Stimulated activated naive CD8-positive, alpha-beta T cell treated with anti-CD3 and anti-CD28 coated beads, Interleukin-15, Interleukin-2, amounts not matched to agents 100 ng/mL and 50 ng/mL, for 24 hours (primary cell): ENCODE measurements around the gene NGEF.

Source experiments
- H3K27ac Mint-ChIP-seq: one replicate; pipeline ENCODE4 v1.8.0; 2021; ENCODE audit warnings: mild to moderate bottlenecking, mixed read lengths
- H3K27me3 Mint-ChIP-seq: one replicate; pipeline ENCODE4 v1.8.0; 2021; ENCODE audit warnings: mixed read lengths
- H3K36me3 Mint-ChIP-seq: one replicate; pipeline ENCODE4 v1.8.0; 2021; ENCODE audit warnings: low read depth, mixed read lengths
- H3K4me1 Mint-ChIP-seq: one replicate; pipeline ENCODE4 v1.8.0; 2021; ENCODE audit warnings: low read depth, mixed read lengths
- H3K4me3 Mint-ChIP-seq: one replicate; pipeline ENCODE4 v1.8.0; 2021; ENCODE audit warnings: mild to moderate bottlenecking, mixed read lengths
- H3K9me3 Mint-ChIP-seq: one replicate; pipeline ENCODE4 v1.8.0; 2021; ENCODE audit warnings: mixed read lengths

Gene NGEF

DNA sequence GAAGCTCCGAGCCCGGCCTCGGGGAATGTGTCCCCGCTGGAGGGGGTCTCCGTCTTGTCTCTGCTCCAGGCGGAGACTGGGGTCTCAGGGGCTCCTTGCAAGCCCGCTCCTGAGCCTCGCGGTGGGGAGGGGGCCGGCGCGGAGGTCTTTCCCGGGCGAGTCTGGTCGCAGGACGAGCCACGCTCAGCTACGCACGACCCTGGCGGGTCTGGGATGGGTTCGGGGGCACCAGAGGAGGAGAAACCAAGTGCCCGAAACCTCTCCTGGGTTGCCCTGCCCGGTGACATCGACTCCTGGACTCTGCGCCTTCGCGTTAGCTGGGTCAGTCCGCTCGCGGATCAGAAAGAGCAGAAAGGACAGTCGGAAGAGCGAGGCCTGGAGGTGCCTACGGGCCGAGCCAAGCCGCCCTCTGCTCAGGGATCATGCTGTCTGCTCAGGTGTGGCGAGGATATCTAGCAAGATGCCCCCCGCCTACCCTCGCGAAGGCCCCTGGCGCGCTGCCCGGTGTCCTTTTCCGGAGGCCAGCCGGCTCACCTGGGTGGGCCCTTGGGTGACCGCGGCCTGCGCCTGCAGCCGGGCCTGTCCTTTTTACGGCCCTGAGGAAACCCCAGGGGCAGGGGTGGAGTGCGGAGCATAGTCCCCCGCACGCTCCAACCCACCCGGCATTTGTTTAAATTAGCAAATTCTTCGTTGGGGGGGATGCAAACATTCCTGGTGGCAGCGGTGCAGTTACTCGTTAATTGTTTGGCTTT is 84.3 kb downstream of the NGEF start:
- Mint-ChIP-seq H3K4me1 (peaks cover 21% of the 10 kb centered on the region), H3K36me3 (peaks cover 4% of the 10 kb centered on the region), H3K9me3 (no peaks in the 10 kb centered on the region), H3K27ac (no peak overlapping the region), H3K27me3 (peaks cover 64% of the 10 kb centered on the region), H3K4me3 (peak overlapping the region; percentile 39)

DNA sequence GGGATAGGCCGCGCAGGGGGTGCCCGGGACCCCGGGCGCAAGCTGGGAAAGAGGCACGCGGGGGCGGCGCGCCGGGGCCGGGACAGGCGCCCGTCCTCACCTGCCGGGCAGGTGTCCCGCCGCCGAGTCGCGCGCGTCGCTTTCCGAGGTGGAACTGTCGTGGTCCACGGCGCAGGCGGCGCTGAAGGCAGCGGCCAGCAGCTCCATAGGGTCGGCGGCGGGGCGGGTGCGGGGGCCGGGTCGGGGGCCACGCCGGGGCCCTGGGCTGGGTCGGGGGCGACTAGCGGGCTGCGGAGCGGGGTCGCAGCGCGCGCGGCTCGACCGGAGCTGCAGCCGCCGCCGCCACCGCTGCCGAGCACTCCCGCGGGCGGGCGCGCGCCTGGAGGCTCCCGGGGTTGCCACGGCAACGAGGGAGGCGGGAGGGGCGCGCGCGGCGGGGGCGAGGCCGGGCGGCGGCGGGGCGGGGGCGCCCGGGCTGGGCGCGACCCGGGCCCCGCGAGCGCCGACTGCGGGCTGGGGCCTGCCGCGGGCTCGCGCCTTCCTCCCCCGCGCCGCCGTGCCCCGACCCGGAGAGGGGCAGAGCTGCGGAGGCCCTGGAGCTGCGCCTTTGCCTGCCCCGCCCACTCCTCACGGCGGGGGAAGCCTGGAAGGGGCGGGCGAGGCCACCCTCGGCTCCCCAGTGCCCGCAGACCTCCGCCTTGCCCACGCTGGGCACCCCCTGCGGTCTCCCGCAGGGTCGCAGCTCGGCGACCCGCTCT is 85.1 kb downstream of the NGEF start:
- H3K4me3 Mint-ChIP-seq = no peak overlapping the region
- no peaks in the 10 kb centered on the region for H3K9me3 Mint-ChIP-seq
- H3K27me3 Mint-ChIP-seq = peaks cover 59% of the 10 kb centered on the region
- peaks cover 21% of the 10 kb centered on the region for H3K4me1 Mint-ChIP-seq
- H3K27ac Mint-ChIP-seq = no peak overlapping the region
- H3K36me3 Mint-ChIP-seq = peaks cover 4% of the 10 kb centered on the region

DNA sequence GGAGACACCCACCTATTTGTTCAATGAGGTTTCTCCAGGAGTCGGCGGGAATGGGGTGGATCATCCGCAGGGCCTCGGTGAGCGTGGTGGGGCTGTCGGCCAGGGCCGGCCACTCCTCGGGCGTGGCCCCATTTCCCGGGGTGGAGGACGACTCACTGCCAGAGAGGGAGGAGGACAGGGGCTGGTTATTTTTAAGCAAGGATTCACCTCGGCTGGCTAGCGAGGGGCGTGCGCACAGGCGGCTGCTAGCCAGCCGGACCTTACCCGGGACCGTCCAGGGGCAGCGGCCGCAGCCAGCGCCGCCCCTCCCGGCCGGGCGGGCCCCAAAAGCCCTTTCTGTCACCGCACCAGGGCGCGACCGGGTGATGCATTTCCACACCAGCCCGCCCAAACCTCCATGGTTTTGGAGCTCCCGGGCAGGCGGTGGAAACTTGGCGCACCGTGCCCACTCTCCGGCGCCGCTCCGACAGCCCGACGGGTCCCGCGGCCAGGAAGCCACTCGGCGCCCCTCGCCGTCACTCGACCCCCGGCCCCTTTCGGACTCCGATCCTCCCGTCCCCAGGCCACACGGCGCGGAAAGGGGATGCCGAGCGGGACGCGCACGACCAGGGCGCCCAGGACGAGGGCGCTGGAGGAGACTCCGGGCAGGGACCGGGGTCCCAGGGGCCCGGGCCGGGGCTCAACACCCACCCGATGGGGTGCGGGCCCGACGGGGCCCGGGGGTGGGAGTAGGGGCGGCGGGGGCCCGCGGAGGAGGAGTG is 85.8 kb downstream of the NGEF start:
- no peaks in the 10 kb centered on the region for H3K9me3 Mint-ChIP-seq
- peaks cover 55% of the 10 kb centered on the region for H3K27me3 Mint-ChIP-seq
- H3K4me3 Mint-ChIP-seq = peak overlapping the region; percentile 58
- H3K36me3 Mint-ChIP-seq = peaks cover 4% of the 10 kb centered on the region
- no peak overlapping the region for H3K27ac Mint-ChIP-seq
- H3K4me1 Mint-ChIP-seq = peaks cover 21% of the 10 kb centered on the region

DNA sequence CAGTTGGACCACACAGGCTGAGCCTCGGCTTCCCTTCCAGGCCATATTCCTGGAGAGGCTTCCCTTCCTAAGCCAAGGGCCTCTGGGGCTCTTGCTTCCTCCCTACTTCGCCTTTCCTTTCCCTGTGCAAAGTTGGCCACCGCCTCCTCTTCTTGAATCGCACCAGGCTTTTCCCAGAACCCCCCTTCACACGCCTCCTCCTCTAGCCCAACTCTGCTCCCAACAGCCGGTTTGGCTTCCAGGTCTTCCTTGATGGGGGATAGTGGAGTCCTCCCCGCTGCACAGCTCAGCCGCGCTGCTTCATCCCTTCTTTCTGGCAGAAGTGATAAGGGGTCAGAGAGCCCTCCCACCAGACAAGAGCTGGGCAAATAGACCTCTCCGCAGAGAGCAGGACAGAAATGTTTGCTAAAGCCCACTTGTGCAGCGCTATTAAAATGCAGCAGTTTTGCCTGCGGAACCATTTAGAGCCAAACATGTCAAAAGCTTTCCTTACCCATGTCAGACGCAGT is 86.6 kb downstream of the NGEF start:
- H3K27me3 Mint-ChIP-seq = peaks cover 57% of the 10 kb centered on the region
- H3K4me3 Mint-ChIP-seq = peak overlapping the region; percentile 58
- H3K4me1 Mint-ChIP-seq = peaks cover 21% of the 10 kb centered on the region
- peaks cover 4% of the 10 kb centered on the region for H3K36me3 Mint-ChIP-seq
- no peak overlapping the region for H3K27ac Mint-ChIP-seq
- no peaks in the 10 kb centered on the region for H3K9me3 Mint-ChIP-seq

- H3K27me3 Mint-ChIP-seq = peaks cover 50% of the 10 kb centered on the region
- H3K27ac Mint-ChIP-seq = no peak overlapping the region
- H3K4me3 Mint-ChIP-seq = no peak overlapping the region
- peaks cover 21% of the 10 kb centered on the region for H3K4me1 Mint-ChIP-seq
- peaks cover 4% of the 10 kb centered on the region for H3K36me3 Mint-ChIP-seq
- H3K9me3 Mint-ChIP-seq = no peaks in the 10 kb centered on the region
Observed at GRCh38 chr2:232925821-232926156, 87.3 kb downstream of the NGEF start.

DNA sequence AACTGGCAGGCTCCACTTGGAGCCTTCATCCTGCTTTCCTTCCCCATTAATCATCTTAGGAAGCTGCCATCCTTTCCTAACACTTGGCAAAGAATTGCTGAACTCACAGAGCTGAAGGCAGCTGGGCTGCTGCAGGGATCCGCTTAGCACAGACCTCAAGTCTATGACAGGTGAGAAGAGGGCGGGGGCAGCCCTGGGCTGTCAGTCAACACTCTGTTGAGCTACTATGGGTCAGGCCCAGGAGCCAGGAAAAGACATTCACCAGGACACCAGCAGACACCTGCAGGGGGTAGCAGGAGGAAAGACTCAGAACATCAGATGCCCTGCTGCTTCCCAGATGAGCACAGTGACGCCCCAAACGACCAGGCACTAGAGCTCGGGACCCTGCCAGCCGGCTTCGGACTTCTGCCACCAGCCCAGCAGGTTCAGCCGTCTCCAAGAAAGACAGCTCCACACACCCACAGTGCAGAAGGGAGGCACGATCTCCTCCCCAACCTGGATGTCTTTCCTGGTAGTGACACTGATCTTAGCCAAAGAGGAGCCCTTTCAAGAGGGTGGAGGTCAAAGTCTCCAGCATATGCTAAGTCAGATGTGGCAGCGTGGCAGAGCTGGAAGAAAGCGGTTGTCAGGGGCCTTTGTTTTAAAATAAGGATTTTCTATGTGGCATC is 87.8 kb downstream of the NGEF start:
- H3K27ac Mint-ChIP-seq = no peak overlapping the region
- peaks cover 4% of the 10 kb centered on the region for H3K36me3 Mint-ChIP-seq
- H3K4me1 Mint-ChIP-seq = peaks cover 21% of the 10 kb centered on the region
- H3K27me3 Mint-ChIP-seq = peaks cover 51% of the 10 kb centered on the region
- no peak overlapping the region for H3K4me3 Mint-ChIP-seq
- no peaks in the 10 kb centered on the region for H3K9me3 Mint-ChIP-seq

- peaks cover 4% of the 10 kb centered on the region for H3K36me3 Mint-ChIP-seq
- no peak overlapping the region for H3K4me3 Mint-ChIP-seq
- H3K27me3 Mint-ChIP-seq = peaks cover 49% of the 10 kb centered on the region
- no peak overlapping the region for H3K27ac Mint-ChIP-seq
- H3K9me3 Mint-ChIP-seq = no peaks in the 10 kb centered on the region
- H3K4me1 Mint-ChIP-seq = peaks cover 14% of the 10 kb centered on the region
Observed at GRCh38 chr2:232924433-232924832, 88.6 kb downstream of the NGEF start.

DNA sequence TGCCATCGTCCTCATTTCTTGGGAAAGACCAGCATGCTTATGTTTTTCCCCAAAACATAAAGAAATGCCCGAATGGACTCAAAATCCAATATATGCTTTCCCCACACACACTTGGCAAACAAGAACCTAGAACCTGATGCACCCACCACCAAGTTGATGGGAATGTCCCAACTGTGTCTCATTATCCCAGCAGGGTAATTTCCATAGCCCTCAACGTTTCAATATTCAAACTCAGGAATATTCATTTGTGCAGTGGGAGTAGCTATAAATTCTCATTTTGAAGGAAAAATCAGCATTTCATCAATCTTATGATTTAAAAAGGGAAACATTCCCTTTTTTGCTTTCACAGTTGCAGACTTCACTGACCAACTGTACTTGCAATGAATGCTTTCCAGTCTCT is 92.3 kb downstream of the NGEF start:
- Mint-ChIP-seq H3K9me3 (no peaks in the 10 kb centered on the region), H3K27ac (no peak overlapping the region), H3K4me3 (no peak overlapping the region), H3K4me1 (no peaks in the 10 kb centered on the region), H3K36me3 (peaks cover 4% of the 10 kb centered on the region), H3K27me3 (peaks cover 57% of the 10 kb centered on the region)

GRCh38 chr2:232920055-232920454 is 93.0 kb downstream of the NGEF start:
- H3K27ac Mint-ChIP-seq = no peak overlapping the region
- peaks cover 4% of the 10 kb centered on the region for H3K36me3 Mint-ChIP-seq
- no peaks in the 10 kb centered on the region for H3K4me1 Mint-ChIP-seq
- H3K27me3 Mint-ChIP-seq = peaks cover 54% of the 10 kb centered on the region
- no peaks in the 10 kb centered on the region for H3K9me3 Mint-ChIP-seq
- no peak overlapping the region for H3K4me3 Mint-ChIP-seq

GRCh38 chr2:232919141-232919540 is 93.9 kb downstream of the NGEF start:
- H3K4me3 Mint-ChIP-seq = no peak overlapping the region
- H3K9me3 Mint-ChIP-seq = no peaks in the 10 kb centered on the region
- H3K27ac Mint-ChIP-seq = no peak overlapping the region
- no peaks in the 10 kb centered on the region for H3K36me3 Mint-ChIP-seq
- H3K27me3 Mint-ChIP-seq = peaks cover 49% of the 10 kb centered on the region
- H3K4me1 Mint-ChIP-seq = no peaks in the 10 kb centered on the region

GRCh38 chr2:232913903-232914302 is 99.2 kb downstream of the NGEF start:
- Mint-ChIP-seq H3K9me3 (peaks cover 16% of the 10 kb centered on the region), H3K4me3 (no peak overlapping the region), H3K36me3 (peaks cover 8% of the 10 kb centered on the region), H3K4me1 (no peaks in the 10 kb centered on the region), H3K27me3 (peaks cover 65% of the 10 kb centered on the region), H3K27ac (no peak overlapping the region)

GRCh38 chr2:232911712-232912277 is 101.3 kb downstream of the NGEF start:
- H3K36me3 Mint-ChIP-seq = peaks cover 8% of the 10 kb centered on the region
- peaks cover 59% of the 10 kb centered on the region for H3K27me3 Mint-ChIP-seq
- H3K4me1 Mint-ChIP-seq = no peaks in the 10 kb centered on the region
- no peak overlapping the region for H3K4me3 Mint-ChIP-seq
- H3K27ac Mint-ChIP-seq = no peak overlapping the region
- H3K9me3 Mint-ChIP-seq = peaks cover 16% of the 10 kb centered on the region

GRCh38 chr2:232910376-232910775 is 102.7 kb downstream of the NGEF start:
- Mint-ChIP-seq H3K4me1 (no peaks in the 10 kb centered on the region), H3K36me3 (peaks cover 8% of the 10 kb centered on the region), H3K9me3 (peaks cover 16% of the 10 kb centered on the region), H3K27ac (no peak overlapping the region), H3K27me3 (peaks cover 49% of the 10 kb centered on the region), H3K4me3 (no peak overlapping the region)

DNA sequence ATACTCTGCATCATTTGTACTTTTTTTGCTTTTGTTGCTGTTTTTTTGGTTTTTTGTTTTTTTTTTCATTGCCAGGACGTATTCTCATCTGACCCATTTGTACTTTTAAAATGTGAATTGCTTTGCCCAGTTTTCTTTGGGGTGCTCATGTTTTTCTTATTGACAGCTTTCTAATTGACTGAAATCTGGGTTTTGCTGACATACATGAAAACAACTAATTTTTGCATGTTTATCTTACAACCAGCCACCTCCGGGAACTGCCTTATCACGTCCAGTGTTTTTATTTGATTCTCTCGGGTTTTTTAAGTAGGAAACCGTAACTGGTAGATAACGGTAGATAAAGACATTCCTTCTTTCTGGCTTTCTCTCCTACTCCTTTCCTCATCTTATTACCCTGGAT is 104.4 kb downstream of the NGEF start:
- Mint-ChIP-seq H3K9me3 (peaks cover 16% of the 10 kb centered on the region), H3K27ac (no peak overlapping the region), H3K36me3 (peaks cover 8% of the 10 kb centered on the region), H3K27me3 (peaks cover 40% of the 10 kb centered on the region), H3K4me3 (no peak overlapping the region), H3K4me1 (no peaks in the 10 kb centered on the region)
